HL-60 (cell line): ENCODE measurements around the gene GRID2.

Experiments
- DNase-seq, 2 experiments: peaks; one replicate each; pipeline ENCODE4 v3.0.0-alpha.2; 2010 to 2020; ENCODE audit warnings: low read depth in 1 of 2, low spot score in 1 of 2
- H3K27ac ChIP-seq: fragments of 250-450 bp; sonication (Bioruptor Pico); replicated peaks from 2 replicates; pipeline ENCODE4 v1.5.1; 2020; ENCODE audit warnings: mild to moderate bottlenecking, moderate library complexity
- H3K27me3 ChIP-seq: fragments of 250-450 bp; sonication (Bioruptor Pico); 2 replicates; pipeline ENCODE4 v1.5.1; 2021; ENCODE audit warnings: mild to moderate bottlenecking, moderate library complexity; ENCODE audit not compliant: insufficient read depth, poor library complexity, severe bottlenecking
- H3K4me3 ChIP-seq: replicated peaks from 2 replicates; pipeline ENCODE4 v1.5.1; 2011; ENCODE audit warnings: mild to moderate bottlenecking, control low read depth, low read length; ENCODE audit not compliant: insufficient read depth
- CTCF ChIP-seq: IDR thresholded peaks from one replicate; pipeline ENCODE4 v1.5.1; 2011; ENCODE audit warnings: low read length, control low read depth, inconsistent platforms; ENCODE audit not compliant: insufficient read depth
- GABPA ChIP-seq: IDR thresholded peaks from 2 replicates; pipeline ENCODE4 v1.6.1; 2012; ENCODE audit warnings: low read depth
- POLR2AphosphoS5 ChIP-seq: IDR thresholded peaks from 2 replicates; pipeline ENCODE4 v1.6.1; 2012; ENCODE audit warnings: low read depth
- REST ChIP-seq: IDR thresholded peaks from 2 replicates; pipeline ENCODE4 v1.6.1; 2012; ENCODE audit warnings: low read depth; ENCODE audit not compliant: insufficient replicate concordance
- SPI1 ChIP-seq: IDR thresholded peaks from 2 replicates; pipeline ENCODE4 v1.6.1; 2012; ENCODE audit warnings: low read depth, mild to moderate bottlenecking, borderline replicate concordance

The GRID2 gene

GRCh38 chr4:93157986-93158385 lies 854.2 kb downstream of the GRID2 start:
- Histone ChIP-seq H3K27me3 (no peaks in the 10 kb centered on the region), H3K4me3 (no peak overlapping the region), H3K27ac (no peak overlapping the region)
- DNase-seq, result no peak
- TF ChIP-seq POLR2AphosphoS5 (no peak), REST (no peak), GABPA (no peak), CTCF (no peak), SPI1 (no peak)

GRCh38 chr4:93168053-93168452 lies 864.3 kb downstream of the GRID2 start:
- Histone ChIP-seq H3K27me3 (no peaks in the 10 kb centered on the region), H3K27ac (no peak overlapping the region), H3K4me3 (no peak overlapping the region)
- DNase-seq, result no peak
- TF ChIP-seq POLR2AphosphoS5 (no peak), REST (no peak), CTCF (no peak), SPI1 (no peak), GABPA (no peak)

- Histone ChIP-seq H3K4me3 (no peak overlapping the region), H3K27me3 (no peaks in the 10 kb centered on the region), H3K27ac (no peak overlapping the region)
- DNase-seq, result no peak
- TF ChIP-seq CTCF (no peak), POLR2AphosphoS5 (no peak), SPI1 (no peak), GABPA (no peak), REST (no peak)
Observed at GRCh38 chr4:93169966-93170365, 866.2 kb downstream of the GRID2 start.
